ENCODE data around the gene GDF10. TPM values are rescaled to one million over a fixed set of nuclear protein-coding genes. Genes with fewer than 3 reads are reported as not detected.

GDF10 gene
- total and polyA plus RNA-seq, 2 of the 8 experiments (the other 6 are each of a cell fraction or from before 2014, with no cell fraction given): 0.19 to 0.32 TPM

GRCh38 chr10:47361293-47361692 lies 61.3 kb downstream of the GDF10 start (continued):
- TF ChIP-seq MAFK (IDR thresholded peaks at IDR 0.05; ENCODE audit: low read depth, low read length) (no peak), SAP30 (IDR thresholded peaks at IDR 0.05; ENCODE audit: insufficient read depth, insufficient replicate concordance, low read length) (no peak), CEBPB (IDR thresholded peaks at IDR 0.05; ENCODE audit: low read depth, low read length) (no peak), ZNF274 (IDR thresholded peaks at IDR 0.05; ENCODE audit: borderline replicate concordance, extremely low read depth, low read length) (no peak), ATF2 (IDR thresholded peaks at IDR 0.05; ENCODE audit: low read length) (no peak), ASH2L (IDR thresholded peaks at IDR 0.05; ENCODE audit: low read length) (no peak), BRCA1 (IDR thresholded peaks at IDR 0.05; ENCODE audit: low read depth, low read length) (no peak), KDM5A (IDR thresholded peaks at IDR 0.05; ENCODE audit: low read length) (no peak)
